Mesothelial cell of epicardium (in vitro differentiated cells): ENCODE data around the gene PSAP. TPM values are rescaled to one million over a fixed set of nuclear protein-coding genes. Genes with fewer than 3 reads are reported as not detected.

Source experiments
- DNase-seq, 2 experiments: peaks; one replicate each; pipeline ENCODE4 v3.0.0; 2021; ENCODE audit warnings: low spot score in 2 of 2; ENCODE audit not compliant: unreplicated experiment in 2 of 2
- H3K27ac Mint-ChIP-seq: 2 replicates; pipeline ENCODE4 v1.8.0; 2021; ENCODE audit warnings: mixed read lengths
- H3K27me3 Mint-ChIP-seq: 2 replicates; pipeline ENCODE4 v1.8.0; 2021; ENCODE audit warnings: low read depth, mixed read lengths
- H3K36me3 Mint-ChIP-seq: 2 replicates; pipeline ENCODE4 v1.8.0; 2021; ENCODE audit warnings: mixed read lengths
- H3K4me1 Mint-ChIP-seq: 2 replicates; pipeline ENCODE4 v1.8.0; 2021; ENCODE audit warnings: mixed read lengths
- H3K4me3 Mint-ChIP-seq: 2 replicates; pipeline ENCODE4 v1.8.0; 2021; ENCODE audit warnings: mild to moderate bottlenecking, moderate library complexity, mixed read lengths
- H3K9me3 Mint-ChIP-seq: 2 replicates; pipeline ENCODE4 v1.8.0; 2021; ENCODE audit warnings: mixed read lengths
- CTCF ChIP-seq: fragments of 200-600 bp; sonication (generic); IDR thresholded peaks from one replicate; pipeline ENCODE4 v1.5.0; 2021; ENCODE audit warnings: antibody characterized with exemption; ENCODE audit not compliant: unreplicated experiment
- total RNA-seq: library from RNA; stranded (reverse); gene quantifications from 3 replicates; pipeline ENCODE4 v1.2.1, GENCODE V29; 2021

Gene PSAP
- total RNA-seq, 1 donor from 2014 or later: 574 TPM

GRCh38 chr10:71782221-71782916 is 68.7 kb downstream of the PSAP start:
- H3K4me3 Mint-ChIP-seq: no peak overlapping the region
- TF ChIP-seq CTCF: no peak
- no peak overlapping the region for H3K27ac Mint-ChIP-seq
- no peaks in the 10 kb centered on the region for H3K36me3 Mint-ChIP-seq
- peaks cover 3% of the 10 kb centered on the region for H3K9me3 Mint-ChIP-seq
- H3K27me3 Mint-ChIP-seq: peaks cover 11% of the 10 kb centered on the region
- no peak for DNase-seq
- peaks cover 7% of the 10 kb centered on the region for H3K4me1 Mint-ChIP-seq

DNA sequence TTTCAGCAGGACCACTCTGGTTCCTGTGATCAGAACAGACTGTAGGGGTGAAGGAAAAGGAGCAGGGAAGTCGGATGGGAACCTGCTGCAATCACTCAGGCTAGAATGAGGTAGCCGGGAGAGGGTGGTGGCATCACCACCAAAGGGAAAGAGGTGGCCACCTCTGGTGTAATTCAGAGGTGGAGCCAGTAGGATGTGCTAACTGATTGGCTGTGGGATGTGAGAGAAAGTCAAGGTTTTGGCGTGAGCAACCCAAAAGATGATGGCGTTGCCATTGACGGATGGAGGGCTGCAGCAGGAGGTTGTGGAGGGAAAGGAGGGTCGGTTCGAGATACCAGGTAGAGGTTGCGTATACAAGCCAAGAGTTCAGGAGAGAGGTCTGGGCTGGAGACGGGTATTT is 70.3 kb downstream of the PSAP start:
- Mint-ChIP-seq H3K9me3 (peaks cover 3% of the 10 kb centered on the region), H3K27ac (no peak overlapping the region), H3K36me3 (no peaks in the 10 kb centered on the region), H3K27me3 (peaks cover 3% of the 10 kb centered on the region), H3K4me1 (peaks cover 7% of the 10 kb centered on the region), H3K4me3 (no peak overlapping the region)
- DNase-seq: no peak
- no peak for TF ChIP-seq CTCF

GRCh38 chr10:71780156-71780555 is 70.9 kb downstream of the PSAP start:
- H3K27me3 Mint-ChIP-seq: peaks cover 3% of the 10 kb centered on the region
- no peak for TF ChIP-seq CTCF
- H3K27ac Mint-ChIP-seq: no peak overlapping the region

GRCh38 chr10:71779641-71780040 is 71.4 kb downstream of the PSAP start:
- Mint-ChIP-seq H3K36me3 (no peaks in the 10 kb centered on the region), H3K4me1 (peaks cover 7% of the 10 kb centered on the region), H3K27ac (no peak overlapping the region), H3K27me3 (peaks cover 3% of the 10 kb centered on the region), H3K4me3 (no peak overlapping the region), H3K9me3 (peaks cover 3% of the 10 kb centered on the region)
- TF ChIP-seq CTCF: no peak
- no peak for DNase-seq

More at GRCh38 chr10:71780156-71780555, 70.9 kb downstream of the PSAP start:
- Mint-ChIP-seq H3K9me3 (peaks cover 3% of the 10 kb centered on the region), H3K4me3 (no peak overlapping the region), H3K36me3 (no peaks in the 10 kb centered on the region), H3K4me1 (peaks cover 7% of the 10 kb centered on the region)
- DNase-seq: no peak

DNA sequence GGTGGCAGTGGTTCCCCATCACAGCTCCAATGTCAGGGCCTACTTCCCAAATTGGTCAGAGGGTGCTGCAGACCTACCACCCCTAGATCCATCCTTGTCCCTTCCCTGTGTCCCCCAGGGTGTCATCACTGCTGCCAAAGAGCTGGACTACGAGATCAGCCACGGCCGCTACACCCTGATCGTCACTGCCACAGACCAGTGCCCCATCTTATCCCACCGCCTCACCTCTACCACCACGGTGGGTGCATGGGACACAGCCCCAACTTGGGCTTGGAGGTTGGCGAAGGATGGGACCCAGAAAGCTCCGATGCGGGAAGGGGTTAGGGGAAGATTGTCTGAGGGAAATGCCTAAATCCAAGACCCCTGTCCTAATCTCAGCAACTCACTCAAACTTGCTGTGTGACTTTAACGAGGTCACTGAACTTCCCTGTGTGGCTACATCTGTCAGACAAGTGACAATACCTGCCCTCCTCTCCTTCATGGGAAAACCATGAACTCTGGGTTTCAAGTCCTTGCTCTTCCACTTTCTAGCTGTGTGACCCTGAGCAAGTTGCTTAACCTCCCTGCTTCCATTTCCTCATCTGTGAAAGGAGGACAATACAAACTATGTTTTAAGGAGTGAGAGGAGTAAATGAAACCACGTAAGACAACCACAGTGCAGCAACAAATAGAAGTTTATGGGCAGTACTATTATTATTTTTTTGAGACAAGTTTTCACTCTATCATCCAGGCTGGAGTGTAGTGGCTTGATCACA is 72.8 kb downstream of the PSAP start:
- no peak overlapping the region for H3K4me3 Mint-ChIP-seq
- no peak for TF ChIP-seq CTCF
- no peaks in the 10 kb centered on the region for H3K36me3 Mint-ChIP-seq
- peaks cover 3% of the 10 kb centered on the region for H3K9me3 Mint-ChIP-seq
- no peak for DNase-seq
- H3K27ac Mint-ChIP-seq: no peak overlapping the region
- H3K4me1 Mint-ChIP-seq: peaks cover 16% of the 10 kb centered on the region
- no peaks in the 10 kb centered on the region for H3K27me3 Mint-ChIP-seq
